ENCODE data around the gene PEX13.

Gene PEX13

DNA sequence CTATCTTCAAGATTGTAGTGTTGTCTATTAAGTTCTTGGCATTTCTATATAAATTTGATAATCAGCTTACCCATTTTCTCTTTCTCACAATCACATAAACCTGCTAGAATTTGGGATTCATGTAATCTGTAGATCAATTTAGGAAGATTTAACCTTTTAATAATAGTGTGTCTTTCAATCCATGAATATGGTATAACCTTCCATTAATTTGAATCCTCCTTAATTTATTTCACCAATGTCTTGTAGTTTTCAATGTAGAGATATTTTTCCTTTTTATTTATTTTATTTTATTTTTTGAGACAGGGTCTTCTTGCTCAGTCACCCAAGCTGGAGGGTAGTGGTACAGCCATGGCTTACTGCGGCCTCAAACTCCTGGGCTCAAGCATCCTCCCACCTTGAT lies 68.4 kb downstream of the PEX13 start:
- DNase-seq, result no peak

DNA sequence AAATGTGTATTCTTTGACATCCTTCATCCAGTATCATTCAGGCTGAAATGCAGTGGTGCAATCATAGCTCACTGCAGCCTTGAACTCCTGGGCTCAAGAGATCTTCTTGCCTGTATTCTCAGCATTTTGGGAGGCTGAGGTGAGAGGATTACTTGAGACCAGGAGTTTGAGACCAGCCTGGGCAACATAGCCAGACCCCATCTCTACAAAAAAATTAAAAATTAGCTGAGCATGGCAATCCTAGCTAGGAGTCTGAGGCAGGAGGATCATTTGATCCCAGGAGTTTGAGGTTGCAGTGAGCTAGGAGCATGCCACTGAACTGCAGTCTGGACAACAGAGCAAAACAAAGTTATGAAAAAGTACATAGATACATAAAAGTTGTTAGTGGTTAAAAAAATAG lies 72.3 kb downstream of the PEX13 start:
- DNase-seq, result no peak

DNA sequence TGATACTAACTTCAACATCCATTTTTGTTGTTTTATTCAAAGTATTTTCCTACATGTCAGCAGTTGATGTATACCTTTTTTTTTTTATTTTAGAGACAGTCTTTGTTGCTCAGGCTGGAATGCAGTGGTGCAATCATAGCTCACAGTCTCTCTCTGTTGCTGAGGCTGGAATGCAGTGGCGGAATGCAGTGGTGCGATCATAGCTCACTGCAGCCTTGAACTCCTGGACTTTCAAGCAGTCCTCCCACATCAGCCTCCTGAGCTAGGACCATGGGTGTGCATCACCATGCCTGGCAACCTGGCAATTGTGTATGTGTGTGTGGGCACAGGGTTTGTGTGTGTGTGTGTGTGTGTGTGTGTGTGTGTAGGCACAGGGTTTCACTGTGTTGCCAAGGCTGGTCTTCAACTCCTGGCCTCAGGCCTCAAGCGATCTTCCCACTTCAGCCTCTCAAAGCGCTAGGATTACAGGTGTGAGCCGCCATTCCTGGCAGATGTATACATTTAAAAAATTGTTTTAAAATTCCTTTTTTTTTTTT lies 72.9 kb downstream of the PEX13 start:
- no peak for DNase-seq

DNA sequence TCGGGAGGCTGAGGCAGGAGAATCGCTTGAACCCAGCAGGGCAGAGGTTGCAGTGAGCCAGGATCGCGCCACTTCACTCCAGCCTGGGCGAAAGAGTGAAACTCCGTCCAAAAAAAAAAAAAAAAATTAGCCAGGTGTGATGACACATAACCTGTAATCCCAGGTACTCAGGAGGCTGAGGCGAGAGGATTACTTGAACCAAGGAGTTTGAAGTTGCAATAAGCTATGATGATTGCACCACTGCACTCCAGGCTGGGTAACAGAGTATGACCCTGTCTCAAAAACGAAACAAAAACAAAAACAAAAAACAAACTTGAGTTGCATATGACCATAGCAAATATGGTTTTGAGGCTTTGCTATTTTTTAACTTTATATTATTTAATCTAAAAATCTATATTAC lies 74.0 kb downstream of the PEX13 start:
- peak; percentile 37 for DNase-seq

DNA sequence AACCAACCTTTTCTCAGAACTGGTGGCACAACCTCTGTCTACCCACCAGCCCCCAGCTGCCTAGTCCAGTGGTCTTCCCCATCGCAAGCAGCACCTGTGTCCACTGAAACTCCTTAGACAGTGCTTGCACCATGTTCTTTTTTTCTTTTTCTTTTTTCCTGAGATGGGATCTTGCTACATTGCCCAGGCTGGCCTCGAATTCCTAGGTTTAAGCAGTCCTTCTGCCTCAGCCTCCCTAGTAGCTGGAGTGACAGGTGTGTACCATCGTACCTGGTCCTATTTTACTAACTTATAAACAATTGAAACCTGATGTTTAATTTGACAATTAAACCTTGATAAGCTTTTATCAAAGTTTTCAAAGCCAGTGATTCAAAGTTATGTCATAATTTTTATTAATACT lies 78.9 kb downstream of the PEX13 start:
- DNase-seq, result no peak

DNA sequence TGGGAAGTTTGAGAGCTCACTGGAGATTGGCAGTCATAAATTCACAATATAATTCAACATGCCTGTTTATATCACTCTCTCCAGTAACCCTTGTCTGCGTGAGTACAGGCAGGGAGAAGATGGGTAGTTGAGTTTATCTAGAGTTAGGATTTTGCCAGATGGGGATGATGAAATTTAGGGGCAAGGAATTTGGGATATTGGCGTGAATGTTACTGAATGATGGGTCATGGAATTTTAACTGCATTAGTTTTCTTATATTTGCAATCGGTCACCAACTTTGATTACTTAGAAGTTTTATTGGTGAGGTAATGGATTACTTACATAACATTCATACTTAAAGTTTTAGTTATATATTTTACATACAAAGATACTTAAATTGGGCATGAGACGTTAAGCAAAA lies 83.3 kb downstream of the PEX13 start:
- no peak for DNase-seq

Data from DMS53 (cell line).